Posterior vena cava (tissue), 2 donors: ENCODE measurements around the gene SIGLEC12. TPM values are rescaled to one million over a fixed set of nuclear protein-coding genes. Genes with fewer than 3 reads are reported as not detected.
A peak's percentile ranks its signal among the peaks of the same experiment; 100 is the strongest.

Experiments used
- DNase-seq: peaks from one replicate; pipeline ENCODE4 v3.0.0-alpha.2; 2020; ENCODE audit warnings: low spot score
- intact Hi-C, 2 donors: fragments of 100-400 bp; cut with DNase I; formaldehyde crosslinking; loops; one replicate each; pipeline versions ENCODE4 v1.14.1 to v1.14.2; 2022 to 2023
- total RNA-seq, 2 donors: library from RNA; stranded (reverse); fragmentation: NEBNext Ultra II Directional; extraction: Animal tissue kit (Norgen Biotek cat#: 25700); gene quantifications; one replicate each; pipeline ENCODE4 v1.2.1, GENCODE V29; 2021
- donor health status: DM: yes; HTN: yes; CAD: no.
- donor health status: DM: yes; HTN: yes; CAD: no.

SIGLEC12 gene
- total RNA-seq, 2 donors from 2014 or later: 0.42 to 1.00 TPM

DNA sequence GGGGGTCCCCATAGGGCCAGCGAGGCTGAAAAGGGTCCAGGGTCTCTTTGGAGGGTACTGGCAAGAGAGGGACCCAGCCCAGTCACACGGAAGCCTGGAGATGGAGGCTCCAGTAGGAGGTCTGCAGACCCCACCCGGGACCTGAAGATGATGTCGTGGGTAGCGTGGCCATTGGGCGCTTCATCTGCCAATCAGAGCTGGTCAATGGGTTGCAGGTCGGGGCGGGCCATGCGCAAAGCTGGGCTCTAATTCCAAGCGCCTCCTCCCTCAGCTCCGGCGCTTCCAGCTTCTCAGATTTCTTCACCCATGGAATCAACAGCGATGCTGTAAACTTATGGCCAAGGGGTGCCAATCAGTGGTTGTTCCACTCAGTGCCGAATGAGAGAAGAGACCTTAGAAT is 10.9 kb downstream of the SIGLEC12 start:
- DNase-seq: no peak
- intact Hi-C loops: no loop called here

DNA sequence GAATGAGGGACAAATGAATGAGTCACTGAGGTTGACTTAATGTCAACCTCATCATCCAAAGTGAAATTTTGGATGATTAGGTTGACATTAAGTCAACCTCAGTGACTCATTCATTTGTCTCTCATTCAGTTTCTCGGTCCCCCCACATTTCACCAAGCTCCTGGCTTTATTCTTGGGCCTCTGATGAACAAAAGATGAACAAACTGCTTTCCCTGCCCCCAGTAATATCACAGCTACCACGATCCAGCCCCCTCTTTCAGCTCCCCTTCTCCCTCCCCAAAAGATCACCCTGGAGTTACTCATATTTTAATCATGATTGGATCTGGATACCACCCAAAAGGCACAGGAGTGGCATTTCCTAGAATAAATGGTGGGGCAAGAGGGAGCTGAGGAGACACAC is 12.5 kb downstream of the SIGLEC12 start:
- intact Hi-C loops: no loop called here
- no peak for DNase-seq

DNA sequence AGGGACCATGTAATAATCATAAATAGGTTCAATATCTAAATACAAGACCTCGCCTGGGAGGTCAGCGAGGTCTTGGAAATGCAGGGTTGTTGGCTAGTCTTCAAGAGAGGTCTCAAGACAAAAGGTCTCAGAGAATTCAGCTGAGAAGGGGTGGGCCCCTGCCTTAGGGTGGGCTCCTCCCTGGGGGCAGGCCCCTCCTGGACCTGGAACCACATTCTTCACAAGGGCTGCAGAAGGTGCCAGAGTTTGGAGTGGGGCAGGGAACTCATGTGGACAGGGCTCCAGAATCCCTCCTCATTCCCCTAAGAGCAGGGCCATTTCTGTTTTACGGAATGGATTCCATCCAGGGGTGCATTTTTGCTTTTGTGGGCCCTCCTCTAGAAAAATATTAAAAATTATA is 13.1 kb downstream of the SIGLEC12 start:
- intact Hi-C loops: no loop called here
- no peak for DNase-seq

DNA sequence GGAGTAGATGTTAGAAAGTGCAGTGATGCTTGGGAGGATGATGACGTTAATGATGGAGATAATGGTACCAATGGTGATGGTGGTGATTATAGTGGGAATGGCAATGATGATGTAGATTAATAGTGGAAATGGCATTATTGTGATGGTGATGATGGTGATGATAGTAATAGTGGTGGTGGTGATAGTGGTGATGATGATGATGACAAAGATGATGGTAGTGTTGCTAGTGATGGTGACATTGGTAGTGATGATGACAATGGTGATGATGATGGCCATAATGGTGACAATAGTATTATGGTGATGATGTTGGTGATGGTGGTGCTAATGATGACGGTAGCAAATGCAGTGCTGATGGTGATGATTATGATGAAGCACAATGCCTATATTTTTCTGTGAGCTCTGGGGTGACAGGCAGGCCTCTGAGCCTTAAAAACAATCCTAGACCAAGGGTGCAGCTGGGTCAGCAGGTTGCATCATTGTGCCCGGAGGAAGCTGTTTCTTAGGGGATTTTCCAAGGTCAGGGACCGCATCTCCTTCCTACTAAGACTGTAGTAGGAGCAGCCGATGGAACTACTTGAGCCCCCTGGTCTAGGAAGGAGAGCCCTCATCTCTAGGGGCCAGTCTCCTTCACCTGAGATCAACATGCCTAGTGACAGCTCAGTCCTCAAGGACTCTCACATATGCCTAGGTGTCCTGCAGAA is 15.5 kb downstream of the SIGLEC12 start:
- intact Hi-C loops: no loop called here
- no peak for DNase-seq

DNA sequence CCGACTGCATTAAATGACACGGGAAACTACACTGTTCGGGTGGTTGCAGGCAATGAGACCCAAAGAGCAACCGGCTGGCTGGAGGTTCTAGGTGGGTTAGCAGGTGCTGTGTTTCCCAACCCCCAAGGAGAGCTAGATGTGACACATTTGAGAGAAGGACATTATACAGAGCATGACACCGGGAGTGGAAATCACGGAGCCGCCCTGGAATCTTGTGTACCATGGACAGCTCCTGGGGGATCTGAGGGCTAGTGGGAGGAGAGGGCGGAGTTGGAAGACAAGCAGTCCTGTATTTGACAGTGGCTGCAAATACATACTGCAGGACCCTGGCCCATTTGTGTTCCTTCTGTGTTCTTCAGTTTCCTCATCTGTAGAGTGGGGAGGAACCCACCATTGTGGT is 21.0 kb downstream of the SIGLEC12 start:
- DNase-seq: no peak
- intact Hi-C loops: no loop called here

DNA sequence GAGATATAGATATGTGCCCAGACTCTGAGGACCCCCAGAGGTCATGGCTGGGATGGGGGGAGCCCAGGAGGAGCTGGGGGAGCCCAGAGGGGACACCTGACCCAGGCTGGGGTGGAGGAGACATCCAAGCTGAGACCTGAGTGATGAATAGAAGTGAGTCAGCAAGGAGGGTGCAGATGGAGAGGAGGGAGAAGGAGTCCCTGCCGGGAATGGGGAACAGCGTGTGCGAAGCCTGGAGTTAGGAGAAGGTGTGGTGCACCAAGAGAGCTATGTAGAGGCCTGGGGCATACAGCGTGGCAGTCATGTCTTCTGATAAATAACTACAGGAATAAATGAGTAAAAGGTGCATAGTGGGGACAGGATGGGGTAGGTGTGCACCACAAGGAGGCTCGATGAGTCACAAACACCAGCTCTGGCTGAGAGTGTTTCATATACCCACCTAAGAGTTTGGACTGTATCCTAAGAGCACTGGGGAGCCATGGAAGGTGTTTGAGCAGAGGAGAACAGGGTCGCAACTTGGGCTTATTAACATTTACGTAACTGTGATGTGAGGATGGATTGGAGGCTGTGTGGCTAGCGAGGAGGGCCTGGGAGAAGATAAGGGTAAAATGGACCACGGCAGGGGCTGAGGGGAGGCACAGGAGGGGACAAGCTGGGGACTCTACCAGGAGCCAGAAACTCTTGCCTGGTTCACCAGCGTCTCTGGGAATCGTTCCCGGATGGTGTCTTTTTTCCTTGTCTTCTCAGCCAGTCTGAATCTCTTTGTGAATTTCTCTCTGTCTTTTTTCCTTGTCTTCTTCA is 21.9 kb downstream of the SIGLEC12 start:
- intact Hi-C loops: loop anchor here in 1 of 2 donors (10.0 kb wide), 1 partner anchor 295 kb away; no protein-coding TSS in a partner anchor
- no peak for DNase-seq

DNA sequence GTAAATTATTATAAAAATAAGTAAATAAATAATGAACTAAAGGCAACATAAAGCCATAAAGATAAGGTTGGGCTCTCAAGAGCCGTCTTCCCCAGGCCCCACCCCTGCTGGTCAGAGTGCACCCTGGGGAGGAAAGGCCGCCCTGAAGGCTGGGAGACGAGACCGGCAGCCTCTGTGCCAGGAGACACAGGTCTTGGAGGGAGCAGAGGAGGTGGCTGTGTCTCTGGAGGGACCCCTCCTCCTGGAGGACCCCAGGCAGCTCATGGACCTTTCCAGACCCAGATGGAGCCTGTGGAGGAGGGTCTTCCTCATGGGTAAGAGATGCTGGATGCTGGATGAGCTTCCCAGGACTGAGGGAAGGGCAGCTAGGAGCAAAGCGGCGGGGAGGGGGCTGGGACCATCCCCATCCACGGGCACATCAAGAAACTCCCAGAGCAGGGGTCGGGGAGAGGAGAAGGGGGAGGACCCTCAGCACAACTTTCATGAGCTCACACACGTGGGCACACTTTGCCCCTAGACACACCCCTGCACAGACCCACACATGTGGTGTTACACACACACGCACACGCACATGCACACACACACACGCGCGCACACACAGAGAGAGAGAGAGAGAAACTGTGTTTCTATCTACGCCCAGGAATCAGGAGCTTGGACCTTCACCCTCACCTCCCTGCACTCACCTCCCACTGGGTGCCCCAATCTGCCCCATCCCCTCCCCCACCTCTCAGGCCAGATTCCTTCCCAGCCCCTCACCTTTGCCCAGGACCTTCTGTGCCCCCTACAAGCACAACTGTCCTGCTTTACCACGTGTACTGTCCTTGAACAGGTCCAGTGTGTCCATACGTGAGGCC is 23.0 kb downstream of the SIGLEC12 start, which contains the start of gene CEACAM18:
Gene CEACAM18 (plus strand): TSS at position 159 of the 854 bp plus-strand sequence.
- intact Hi-C loops: loop anchor here in 1 of 2 donors (10.0 kb wide), 1 partner anchor 296 kb away; no protein-coding TSS in a partner anchor
- DNase-seq: no peak

DNA sequence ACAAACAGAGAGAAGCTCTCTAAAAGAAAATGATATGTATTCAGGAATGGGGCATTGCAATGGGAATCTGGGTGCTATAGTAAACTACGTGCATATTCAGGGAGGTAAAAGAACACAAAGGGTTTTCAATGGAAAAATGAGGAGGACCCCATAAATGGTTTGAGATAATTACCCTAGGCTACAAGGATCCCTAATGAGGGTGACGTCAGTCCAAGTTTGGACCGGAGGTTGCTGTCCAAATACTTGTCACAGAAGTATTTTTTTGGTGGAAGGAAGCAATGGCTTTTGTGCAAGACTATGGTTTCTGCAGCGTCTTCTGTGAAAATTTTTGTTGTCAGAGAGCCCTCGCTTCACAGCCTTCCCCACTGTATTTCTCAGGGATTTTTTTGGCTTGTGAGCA is 24.3 kb downstream of the SIGLEC12 start:
- intact Hi-C loops: loop anchor here in 1 of 2 donors (10.0 kb wide), 1 partner anchor 297 kb away; no protein-coding TSS in a partner anchor
- no peak for DNase-seq

DNA sequence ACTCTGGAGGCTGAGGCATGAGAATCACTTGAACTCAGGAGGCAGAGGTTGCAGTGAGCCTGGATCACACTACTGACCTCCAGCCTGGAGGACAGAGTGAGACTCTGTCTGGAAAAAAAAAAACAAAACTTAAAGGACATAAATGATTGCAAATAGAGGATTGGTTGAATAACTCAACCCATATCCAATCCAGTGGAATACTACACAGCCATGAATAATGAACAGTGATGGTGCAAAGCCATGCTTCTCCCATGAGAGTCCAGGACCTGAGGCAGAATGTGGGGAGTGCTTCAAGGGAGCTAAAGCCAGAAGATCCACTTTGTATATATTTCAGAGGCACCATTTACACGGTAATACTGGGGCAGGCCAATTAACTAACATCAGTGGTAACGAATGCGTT is 25.4 kb downstream of the SIGLEC12 start:
- intact Hi-C loops: loop anchor here in 1 of 2 donors (10.0 kb wide), 1 partner anchor 299 kb away; no protein-coding TSS in a partner anchor
- no peak for DNase-seq

DNA sequence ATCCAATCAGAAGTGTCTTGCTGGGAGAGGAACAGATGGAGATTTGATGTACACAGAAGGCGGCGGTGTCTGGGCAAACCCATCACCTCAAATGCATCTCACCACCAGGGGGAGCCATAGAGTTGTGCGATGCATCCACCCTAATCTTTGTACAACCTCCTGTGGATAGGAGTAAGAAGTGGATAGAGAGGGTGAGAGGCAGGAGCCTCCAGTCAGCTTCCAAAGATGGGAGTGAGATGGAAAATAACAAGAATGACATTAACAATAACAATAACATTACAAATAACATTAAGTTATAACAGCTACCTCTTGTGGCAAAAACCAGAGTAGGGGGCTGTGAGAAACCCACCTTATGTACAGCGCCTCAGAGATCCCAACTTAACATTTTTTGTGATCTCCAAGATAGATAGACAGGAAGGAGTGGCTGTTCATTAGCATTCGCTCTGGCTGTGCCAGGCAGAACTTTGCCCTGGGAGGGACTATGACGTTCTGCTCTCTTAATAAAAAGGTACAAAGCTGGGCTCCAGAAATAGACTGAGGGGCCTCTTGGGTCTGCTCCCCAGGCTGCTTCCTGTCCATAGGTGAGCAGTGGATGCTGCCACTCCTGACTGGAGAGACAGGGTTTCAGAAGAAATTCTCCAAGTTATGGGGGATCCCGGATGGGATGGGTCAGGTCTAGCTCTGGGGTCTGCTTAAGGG is 28.4 kb downstream of the SIGLEC12 start:
- intact Hi-C loops: loop anchor here in 1 of 2 donors (5.0 to 10.0 kb wide), 2 partner anchors 184 to 302 kb away; no protein-coding TSS in a partner anchor
- peak; percentile 89 for DNase-seq

DNA sequence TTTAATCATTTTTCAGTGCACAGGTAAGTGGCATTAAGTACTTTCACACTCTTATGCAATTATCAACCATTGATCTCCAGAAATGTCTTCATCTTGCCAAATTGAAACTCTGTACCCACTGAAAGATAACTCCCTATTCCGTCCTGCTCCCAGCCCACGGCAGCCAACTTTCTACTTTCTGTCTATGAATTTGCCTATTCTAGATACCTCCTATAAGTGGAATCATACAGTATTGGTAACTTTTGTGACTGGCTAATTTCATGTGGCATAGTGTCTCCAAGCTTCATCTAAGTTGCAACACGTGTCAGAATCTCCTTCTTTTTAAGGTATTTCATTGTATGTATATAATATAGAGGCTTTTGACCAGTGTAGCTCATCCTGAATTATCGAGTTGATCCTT is 29.0 kb downstream of the SIGLEC12 start:
- no peak for DNase-seq
- intact Hi-C loops: loop anchor here in 1 of 2 donors (5.0 to 10.0 kb wide), 2 partner anchors 185 to 302 kb away; no protein-coding TSS in a partner anchor

DNA sequence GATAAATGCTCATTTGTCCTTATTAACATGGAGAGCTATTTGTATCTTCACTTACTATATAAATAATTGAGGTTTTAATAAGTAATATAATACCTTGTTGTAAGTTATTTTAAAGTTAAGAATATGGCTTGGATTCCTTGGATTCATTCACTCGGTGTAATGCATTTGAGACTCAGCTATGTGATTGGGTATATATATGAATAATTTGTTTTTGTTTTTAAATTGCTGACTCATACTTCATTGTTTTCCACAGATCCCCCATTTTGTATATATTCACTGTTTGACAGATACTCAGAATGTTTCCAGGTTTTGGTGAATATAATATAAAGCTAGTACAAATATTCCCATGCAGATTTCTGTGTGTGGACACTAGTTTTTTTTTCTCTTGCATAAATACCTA is 30.1 kb downstream of the SIGLEC12 start:
- DNase-seq: no peak
- intact Hi-C loops: loop anchor here in 1 of 2 donors (5.0 to 10.0 kb wide), 2 partner anchors 186 to 303 kb away; no protein-coding TSS in a partner anchor

DNA sequence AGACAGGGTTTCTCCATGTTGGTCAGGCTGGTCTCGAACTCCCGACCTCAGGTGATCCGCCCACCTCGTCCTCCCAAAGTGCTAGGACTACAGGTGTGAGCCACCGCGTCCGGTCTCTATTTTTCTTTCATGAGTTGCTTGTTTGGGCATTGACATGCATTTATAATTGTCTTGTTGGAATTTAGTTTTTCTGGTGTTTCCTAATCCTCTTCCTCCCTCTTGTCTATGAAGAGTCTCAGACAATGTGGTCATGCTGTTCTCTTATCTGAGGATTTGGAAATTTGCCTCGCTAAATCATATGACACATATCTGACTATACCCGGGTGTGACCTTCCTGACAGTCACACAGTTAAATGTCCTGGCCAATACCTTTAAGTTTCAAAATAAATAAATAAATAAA is 30.6 kb downstream of the SIGLEC12 start:
- intact Hi-C loops: loop anchor here in 1 of 2 donors (5.0 to 10.0 kb wide), 2 partner anchors 186 to 304 kb away; no protein-coding TSS in a partner anchor

DNA sequence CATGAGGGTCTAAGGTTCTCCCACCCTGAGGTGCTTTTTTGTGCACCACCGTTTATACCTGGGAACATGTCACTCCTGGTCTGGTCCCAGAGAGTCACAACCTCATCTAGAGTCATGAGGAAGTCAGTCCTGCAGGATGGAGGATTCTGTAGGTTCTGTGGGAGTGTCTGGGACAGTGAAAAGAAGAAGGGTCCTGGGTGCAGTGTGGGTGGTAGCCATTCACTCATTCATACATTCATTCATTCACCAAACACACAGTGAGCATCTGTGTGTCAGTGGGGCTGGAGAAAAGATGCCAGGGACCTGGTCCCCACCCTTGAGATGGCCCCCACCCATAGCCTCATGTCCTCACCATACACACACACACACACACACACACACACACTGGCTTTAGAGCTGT is 32.0 kb downstream of the SIGLEC12 start:
- intact Hi-C loops: loop anchor here (5.0 to 10.0 kb wide), 3 partner anchors 185 to 305 kb away; no protein-coding TSS in a partner anchor
- DNase-seq: no peak

More for the DNA sequence above, 30.6 kb downstream of the SIGLEC12 start:
- no peak for DNase-seq

DNA sequence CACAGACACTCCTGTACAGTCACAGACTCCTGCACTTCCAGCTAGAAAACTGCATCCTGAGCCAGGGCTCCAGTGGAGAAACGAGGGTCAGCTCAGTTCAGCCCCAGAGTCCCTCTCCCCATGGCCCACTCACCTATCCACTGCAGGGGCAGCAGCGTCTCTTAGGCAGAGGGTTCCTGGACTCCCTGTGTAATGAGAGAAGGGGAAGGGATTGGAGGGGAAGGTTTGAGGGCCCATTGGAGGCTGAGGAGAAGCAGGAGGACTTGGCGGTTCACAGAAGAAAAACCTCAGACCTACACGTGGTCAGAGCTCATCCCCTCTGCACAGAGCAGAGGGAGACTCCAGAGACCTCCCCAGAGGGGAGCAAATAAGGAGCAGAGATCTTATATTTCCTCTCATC is 32.4 kb downstream of the SIGLEC12 start:
- intact Hi-C loops: loop anchor here in 1 of 2 donors (10.0 kb wide), 1 partner anchor 186 kb away; no protein-coding TSS in a partner anchor
- DNase-seq: peak; percentile 58

DNA sequence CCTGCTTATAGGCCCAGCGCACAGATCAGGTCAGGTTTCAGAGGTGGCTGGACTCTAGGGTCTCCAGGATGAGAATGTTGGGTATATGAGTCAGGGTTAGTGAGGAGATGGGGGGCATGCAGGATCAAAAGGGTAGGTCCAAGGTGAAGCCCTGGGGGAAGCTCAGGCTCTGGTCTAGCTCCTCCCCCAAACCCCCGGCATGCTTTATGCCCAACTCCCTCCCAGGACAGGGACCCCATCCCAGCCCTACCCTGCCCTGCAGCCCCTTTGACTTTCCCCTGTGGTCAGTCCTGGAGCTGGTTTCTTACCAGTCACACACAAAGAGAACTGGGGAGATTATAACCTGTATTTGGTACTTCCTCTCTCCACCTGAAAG is 33.1 kb downstream of the SIGLEC12 start:
- intact Hi-C loops: loop anchor here in 1 of 2 donors (10.0 kb wide), 1 partner anchor 186 kb away; no protein-coding TSS in a partner anchor
- DNase-seq: no peak

DNA sequence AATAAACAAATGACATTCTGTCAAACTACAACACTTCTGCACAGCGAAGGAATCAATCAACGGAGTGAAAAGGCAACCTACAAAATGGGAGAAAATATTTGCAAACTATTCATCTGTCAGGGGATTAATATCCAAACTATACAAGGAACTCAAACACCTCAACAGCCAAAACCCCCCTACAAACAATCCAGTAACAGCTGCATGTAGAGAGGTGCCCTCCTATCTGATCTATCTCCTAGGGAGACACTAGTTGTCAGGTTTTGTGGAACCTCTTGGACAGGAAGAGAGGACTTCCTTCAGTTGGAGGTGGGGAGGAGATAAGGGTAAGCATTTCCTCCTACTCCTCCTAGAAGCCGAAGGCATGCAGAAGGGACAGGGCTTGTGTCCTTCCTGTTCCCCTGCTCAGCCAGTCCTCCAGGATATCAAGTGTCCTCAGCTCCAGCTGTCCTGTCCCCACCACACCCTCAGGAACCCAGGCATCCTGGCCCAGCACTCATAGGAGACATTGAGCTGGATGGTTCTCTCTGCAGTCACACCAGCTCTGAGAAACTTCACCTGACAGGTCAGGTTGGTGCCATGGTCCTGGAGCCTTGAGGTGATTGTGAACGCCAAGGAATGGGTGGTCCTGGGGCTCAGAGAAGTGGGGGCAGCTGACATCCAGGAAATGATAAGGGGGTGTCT is 33.6 kb downstream of the SIGLEC12 start:
- intact Hi-C loops: loop anchor here in 1 of 2 donors (10.0 kb wide), 1 partner anchor 187 kb away; no protein-coding TSS in a partner anchor
- no peak for DNase-seq
